Glomerular endothelial cell (primary cell): ENCODE results near the gene GMCL1. TPM values are rescaled to one million over a fixed set of nuclear protein-coding genes. Genes with fewer than 3 reads are reported as not detected.
"Not testable (repeated sequence)": the region's sequence is repeated elsewhere in the genome, so short reads cannot be mapped to it uniquely, and the experiment has no call there.

Experiments
- DNase-seq: peaks from one replicate; pipeline ENCODE4 v3.0.0-alpha.2; 2011; ENCODE audit warnings: low read depth, low spot score; ENCODE audit errors: extremely low read depth
- total RNA-seq: library from RNA; depleted of rRNA; stranded (reverse); fragments of >200 nt; gene quantifications from 2 replicates; pipeline ENCODE4 v1.2.3, GENCODE V29; 2015

The GMCL1 gene
- total RNA-seq: 6.2 and 9.4 TPM in 2 replicates

- peak; percentile 60 for DNase-seq
Observed at GRCh38 chr2:69829256-69830044, at the start of gene GMCL1. Gene GMCL1 (plus strand): TSS chr2:69829660. CDS start chr2:69829893, 233 bp downstream.

GRCh38 chr2:69780921-69781320, 48.5 kb upstream of the GMCL1 start:
- DNase-seq: no peak

- DNase-seq: no peak
Observed at GRCh38 chr2:69781321-69782248, 47.9 kb upstream of the GMCL1 start.

- DNase-seq: no peak
Observed at GRCh38 chr2:69784228-69784627, 45.2 kb upstream of the GMCL1 start.

- DNase-seq: no peak
Observed at GRCh38 chr2:69785358-69785757, 44.1 kb upstream of the GMCL1 start.

- DNase-seq: no peak
Observed at GRCh38 chr2:69786052-69786560, 43.4 kb upstream of the GMCL1 start.

GRCh38 chr2:69789175-69789721, 40.2 kb upstream of the GMCL1 start:
- no peak for DNase-seq

- DNase-seq: no peak
Observed at GRCh38 chr2:69789772-69790600, 39.5 kb upstream of the GMCL1 start.

GRCh38 chr2:69790601-69790959, 38.9 kb upstream of the GMCL1 start:
- no peak for DNase-seq

GRCh38 chr2:69791045-69791444, 38.4 kb upstream of the GMCL1 start:
- no peak for DNase-seq

- no peak for DNase-seq
Observed at GRCh38 chr2:69796174-69796573, 33.3 kb upstream of the GMCL1 start.

GRCh38 chr2:69797235-69797634, 32.2 kb upstream of the GMCL1 start:
- no peak for DNase-seq

GRCh38 chr2:69797836-69798289, 31.6 kb upstream of the GMCL1 start:
- DNase-seq: no peak

- DNase-seq: no peak
Observed at GRCh38 chr2:69798290-69798908, 31.1 kb upstream of the GMCL1 start.

- peak; percentile 18 for DNase-seq
Observed at GRCh38 chr2:69798909-69799526, 30.4 kb upstream of the GMCL1 start.

GRCh38 chr2:69801745-69802290, 27.6 kb upstream of the GMCL1 start:
- DNase-seq: no peak

- DNase-seq: not testable (repeated sequence)
Observed at GRCh38 chr2:69802781-69803367, 26.6 kb upstream of the GMCL1 start.

- DNase-seq: no peak
Observed at GRCh38 chr2:69804416-69804815, 25.0 kb upstream of the GMCL1 start.

- no peak for DNase-seq
Observed at GRCh38 chr2:69805887-69806286, 23.6 kb upstream of the GMCL1 start.
